Measurements from ENCODE around the gene INTS3.

Gene INTS3

GRCh38 chr1:153792631-153793041, 64.8 kb downstream of the INTS3 start:
- no peak overlapping the region for H3K27ac ChIP-seq

GRCh38 chr1:153793261-153793972, 65.6 kb downstream of the INTS3 start:
- no peak for TF ChIP-seq CTCF (conservative IDR thresholded peaks at IDR 0.05)
- TF ChIP-seq ZFX (IDR thresholded peaks at IDR 0.05), result no peak
- no peak overlapping the region for H3K27ac ChIP-seq

More at GRCh38 chr1:153792631-153793041, 64.8 kb downstream of the INTS3 start:
- TF ChIP-seq CTCF (conservative IDR thresholded peaks at IDR 0.05), result no peak
- no peak for TF ChIP-seq ZFX (IDR thresholded peaks at IDR 0.05)

- TF ChIP-seq CTCF (conservative IDR thresholded peaks at IDR 0.05) (no peak), ZFX (IDR thresholded peaks at IDR 0.05) (no peak)
- no peak overlapping the region for H3K27ac ChIP-seq
These were observed 66.2 kb downstream of the INTS3 start for GRCh38 chr1:153793973-153794615.

- no peak for TF ChIP-seq ZFX (IDR thresholded peaks at IDR 0.05)
- TF ChIP-seq CTCF (conservative IDR thresholded peaks at IDR 0.05), result no peak
- H3K27ac ChIP-seq, result no peak overlapping the region
These were observed 66.9 kb downstream of the INTS3 start for GRCh38 chr1:153794624-153795329.

GRCh38 chr1:153795330-153795837, 67.5 kb downstream of the INTS3 start:
- TF ChIP-seq CTCF (conservative IDR thresholded peaks at IDR 0.05), result no peak
- no peak for TF ChIP-seq ZFX (IDR thresholded peaks at IDR 0.05)
- no peak overlapping the region for H3K27ac ChIP-seq

GRCh38 chr1:153795934-153796785, 68.3 kb downstream of the INTS3 start:
- H3K27ac ChIP-seq, result no peak overlapping the region
- TF ChIP-seq CTCF (conservative IDR thresholded peaks at IDR 0.05) (no peak), ZFX (IDR thresholded peaks at IDR 0.05) (no peak)
